SK-N-MC (cell line): Measurements from ENCODE around the gene MYO15B.

ENCODE experiments used
- DNase-seq: peaks from one replicate; pipeline ENCODE4 v3.0.0-alpha.2; 2011; ENCODE audit warnings: low read depth, low spot score
- H3K27ac ChIP-seq: fragments of 200-600 bp; sonication (generic); 2 replicates; pipeline ENCODE4 v1.5.1; 2016; ENCODE audit warnings: mixed run types
- H3K36me3 ChIP-seq: fragments of 200-600 bp; sonication (generic); 2 replicates; pipeline ENCODE4 v1.6.1; 2017; ENCODE audit warnings: antibody characterized with exemption, low read length, mixed read lengths; ENCODE audit not compliant: insufficient read depth
- H3K4me3 ChIP-seq: fragments of 200-600 bp; sonication (generic); 2 replicates; pipeline ENCODE4 v1.5.1; 2016
- H3K9ac ChIP-seq: fragments of 200-600 bp; sonication (generic); 2 replicates; pipeline ENCODE4 v1.8.0; 2017; ENCODE audit warnings: mixed run types, mixed read lengths; ENCODE audit not compliant: insufficient read length
- H3K9me3 ChIP-seq: fragments of 200-600 bp; sonication (generic); 2 replicates; pipeline ENCODE4 v1.6.1; 2017; ENCODE audit warnings: low read depth, mild to moderate bottlenecking, antibody characterized with exemption, low read length, moderate library complexity, mixed read lengths
- EZH2 ChIP-seq: fragments of 200-600 bp; sonication (generic); IDR thresholded peaks from one replicate; pipeline ENCODE4 v1.6.1; 2017; ENCODE audit warnings: antibody characterized with exemption
- FOXP2 ChIP-seq: optimal IDR thresholded peaks from 2 replicates; pipeline ENCODE3; 2011; ENCODE audit warnings: mild to moderate bottlenecking, moderate library complexity; ENCODE audit not compliant: insufficient read depth; ENCODE audit errors: extremely low read length, control extremely low read depth
- POLR2AphosphoS5 ChIP-seq: IDR thresholded peaks from 2 replicates; pipeline ENCODE4 v1.6.1; 2012; ENCODE audit warnings: mild to moderate bottlenecking, low read depth, low read length, borderline replicate concordance

MYO15B gene

GRCh38 chr17:75548813-75549212, 38.8 kb upstream of the MYO15B start:
- DNase-seq, result no peak
- no peak for TF ChIP-seq FOXP2
- TF ChIP-seq EZH2, result no peak
- TF ChIP-seq POLR2AphosphoS5, result no peak
- Histone ChIP-seq H3K9me3 (no peaks in the 10 kb centered on the region), H3K4me3 (no peak overlapping the region), H3K9ac (no peak overlapping the region), H3K27ac (no peak overlapping the region), H3K36me3 (no peaks in the 10 kb centered on the region)

DNA sequence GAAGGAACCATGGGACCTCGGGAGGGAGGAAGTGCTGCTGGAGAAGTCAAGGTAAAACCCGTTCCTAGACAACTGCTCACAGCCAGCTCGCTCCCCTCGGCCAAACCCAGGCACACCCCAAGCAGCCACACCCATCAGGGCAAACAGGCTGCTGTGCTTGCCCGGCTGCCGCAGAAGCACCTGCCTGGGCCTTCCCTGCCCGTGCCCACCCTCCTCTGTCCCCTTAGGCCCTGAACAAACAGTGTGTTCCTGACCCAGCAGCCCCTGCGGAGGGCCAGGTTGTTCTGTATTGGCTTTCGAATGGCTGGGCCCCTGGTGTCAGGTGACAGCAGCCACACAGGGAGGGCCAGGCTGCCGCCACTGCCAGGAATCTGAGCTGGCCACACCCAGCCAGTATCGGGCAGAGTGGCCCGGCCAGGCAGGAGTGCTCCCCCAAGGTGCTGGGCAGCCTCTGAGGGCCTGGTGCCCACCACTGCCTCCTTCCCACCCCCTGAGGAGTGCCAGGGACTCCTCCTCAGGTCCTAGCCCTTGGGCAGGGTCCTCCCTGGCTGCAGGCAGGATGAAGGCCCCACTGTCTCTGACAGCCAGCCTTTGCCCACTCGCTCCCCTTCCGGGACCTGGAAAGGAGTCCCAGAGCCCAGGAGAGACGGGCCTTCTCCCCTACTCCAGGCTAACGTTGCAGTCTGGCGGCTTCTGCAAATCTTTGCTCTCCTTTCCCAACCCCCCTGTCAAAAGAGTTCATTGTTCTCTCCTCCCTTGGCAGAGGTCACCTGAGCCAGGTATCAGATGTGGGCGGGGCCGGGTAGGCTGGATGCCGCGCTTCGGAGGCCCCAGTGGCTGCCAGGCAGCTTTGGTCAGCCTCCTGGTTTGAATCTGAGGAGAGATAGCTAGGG, 38.1 kb upstream of the MYO15B start:
- Histone ChIP-seq H3K36me3 (no peaks in the 10 kb centered on the region), H3K27ac (no peak overlapping the region), H3K9me3 (no peaks in the 10 kb centered on the region), H3K9ac (no peak overlapping the region), H3K4me3 (no peak overlapping the region)
- no peak for DNase-seq
- TF ChIP-seq FOXP2, result no peak
- TF ChIP-seq EZH2, result no peak
- TF ChIP-seq POLR2AphosphoS5, result no peak

GRCh38 chr17:75550139-75550465, 37.5 kb upstream of the MYO15B start:
- no peaks in the 10 kb centered on the region for H3K9me3 ChIP-seq

GRCh38 chr17:75551266-75551665, 36.3 kb upstream of the MYO15B start:
- Histone ChIP-seq H3K27ac (no peak overlapping the region), H3K36me3 (no peaks in the 10 kb centered on the region), H3K9me3 (no peaks in the 10 kb centered on the region), H3K4me3 (no peak overlapping the region), H3K9ac (no peak overlapping the region)
- no peak for DNase-seq
- no peak for TF ChIP-seq FOXP2
- no peak for TF ChIP-seq POLR2AphosphoS5
- no peak for TF ChIP-seq EZH2

More at GRCh38 chr17:75550139-75550465, 37.5 kb upstream of the MYO15B start:
- Histone ChIP-seq H3K9ac (no peak overlapping the region), H3K36me3 (no peaks in the 10 kb centered on the region), H3K27ac (no peak overlapping the region), H3K4me3 (no peak overlapping the region)
- no peak for TF ChIP-seq FOXP2
- no peak for DNase-seq

DNA sequence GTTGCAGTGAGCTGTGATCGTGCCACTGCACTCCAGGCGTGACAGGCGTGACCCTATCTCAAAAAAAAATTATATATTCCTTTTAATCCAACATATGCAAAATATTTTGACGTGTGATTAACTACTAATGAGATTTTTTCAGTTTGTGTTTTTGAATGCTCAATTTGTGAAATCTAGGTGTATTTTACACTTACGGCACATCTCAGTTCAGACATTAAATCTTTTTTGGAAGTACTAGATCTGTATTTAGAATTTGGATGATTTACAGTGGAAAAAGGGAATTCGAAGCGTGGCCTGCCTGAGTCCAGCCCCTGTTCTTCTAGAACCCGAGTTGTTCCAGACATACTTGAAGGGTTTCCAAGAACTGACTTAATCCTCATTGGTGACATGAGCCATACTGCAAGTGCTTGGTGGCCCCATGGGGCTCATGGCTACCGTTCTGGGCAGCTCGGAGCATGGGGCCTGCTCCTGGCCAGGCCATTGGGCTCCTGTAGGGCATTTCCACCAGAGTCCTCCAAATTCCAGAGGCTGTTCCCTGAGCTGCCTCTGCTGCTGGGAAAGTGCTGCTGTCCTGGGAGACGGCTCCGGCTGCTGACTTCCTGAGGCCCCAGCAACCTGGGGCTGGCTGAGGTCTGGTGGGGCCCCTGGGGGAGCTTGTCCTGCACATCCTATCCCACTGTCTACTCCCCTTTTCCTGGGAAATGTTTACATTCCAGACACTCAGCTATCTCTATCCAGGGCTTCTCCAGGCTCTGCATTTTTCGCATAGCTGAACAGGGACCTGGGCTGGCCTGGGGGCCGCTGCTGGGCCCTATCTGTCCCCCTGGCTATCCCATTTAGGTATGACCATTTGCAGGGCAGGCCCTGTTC, 34.9 kb upstream of the MYO15B start:
- no peak for DNase-seq
- no peaks in the 10 kb centered on the region for H3K9me3 ChIP-seq
- no peak overlapping the region for H3K27ac ChIP-seq
- H3K4me3 ChIP-seq, result no peak overlapping the region
- TF ChIP-seq EZH2 (no peak), POLR2AphosphoS5 (no peak), FOXP2 (no peak)
- no peak overlapping the region for H3K9ac ChIP-seq
- no peaks in the 10 kb centered on the region for H3K36me3 ChIP-seq

- Histone ChIP-seq H3K4me3 (no peak overlapping the region), H3K9me3 (no peaks in the 10 kb centered on the region), H3K36me3 (no peaks in the 10 kb centered on the region), H3K27ac (no peak overlapping the region), H3K9ac (no peak overlapping the region)
- TF ChIP-seq POLR2AphosphoS5 (no peak), EZH2 (no peak), FOXP2 (no peak)
- no peak for DNase-seq
Measured at GRCh38 chr17:75553295-75554110, 34.1 kb upstream of the MYO15B start.

DNA sequence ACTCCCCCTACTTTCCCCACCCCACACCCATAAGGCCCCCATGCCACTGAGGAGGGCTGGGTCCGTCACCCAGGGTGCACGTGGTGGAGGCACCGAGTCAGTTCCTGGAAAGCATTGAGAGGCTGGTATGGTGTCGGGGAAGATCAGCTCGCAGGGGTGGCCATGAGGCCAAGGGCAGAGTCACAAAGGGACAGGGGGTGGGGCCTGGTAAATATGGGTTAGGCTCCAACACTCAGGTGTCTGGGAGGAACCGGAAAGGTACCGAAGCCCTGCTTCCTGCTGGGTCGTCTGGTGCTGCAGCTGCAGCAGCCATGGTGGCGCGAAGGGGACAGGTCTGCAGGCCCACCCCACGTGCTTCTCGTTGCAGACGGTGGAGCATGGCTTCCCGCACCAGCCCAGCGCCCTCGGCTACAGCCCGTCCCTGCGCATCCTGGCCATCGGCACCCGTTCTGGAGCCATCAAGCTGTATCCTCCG, 31.9 kb upstream of the MYO15B start:
- Histone ChIP-seq H3K36me3 (no peaks in the 10 kb centered on the region), H3K9ac (no peak overlapping the region), H3K27ac (no peak overlapping the region), H3K9me3 (no peaks in the 10 kb centered on the region), H3K4me3 (no peak overlapping the region)
- no peak for DNase-seq
- TF ChIP-seq EZH2, result no peak
- no peak for TF ChIP-seq FOXP2
- no peak for TF ChIP-seq POLR2AphosphoS5

GRCh38 chr17:75557075-75557851, 30.3 kb upstream of the MYO15B start:
- H3K9ac ChIP-seq, result no peak overlapping the region
- no peak for DNase-seq
- no peaks in the 10 kb centered on the region for H3K36me3 ChIP-seq
- no peaks in the 10 kb centered on the region for H3K9me3 ChIP-seq
- no peak overlapping the region for H3K27ac ChIP-seq
- no peak overlapping the region for H3K4me3 ChIP-seq
- TF ChIP-seq FOXP2 (no peak), EZH2 (no peak), POLR2AphosphoS5 (no peak)
